RWPE2 (cell line): Measurements from ENCODE around the gene SPZ1.

Experiments used
- ATAC-seq: fragments of 200-7000 bp; cut with Tn5 transposase; 3 replicates; pipeline ENCODE4 v1.9.1; 2021; ENCODE audit warnings: low read depth
- DNase-seq: peaks from one replicate; pipeline ENCODE4 v3.0.0-alpha.2; 2020; ENCODE audit warnings: low spot score
- H3K27ac ChIP-seq: fragments of 450-650 bp; 2 replicates; pipeline ENCODE4 v1.5.1; 2017; ENCODE audit warnings: mild to moderate bottlenecking; ENCODE audit not compliant: poor library complexity, severe bottlenecking
- H3K27me3 ChIP-seq: fragments of 250-450 bp; sonication (Bioruptor Pico); 2 replicates; pipeline ENCODE4 v1.5.1; 2021; ENCODE audit warnings: mild to moderate bottlenecking, moderate library complexity; ENCODE audit not compliant: insufficient read depth, poor library complexity, severe bottlenecking
- H3K36me3 ChIP-seq: fragments of 250-450 bp; sonication (Bioruptor Pico); 2 replicates; pipeline ENCODE4 v1.5.1; 2020; ENCODE audit warnings: low read depth, mild to moderate bottlenecking, moderate library complexity
- H3K4me1 ChIP-seq: fragments of 250-450 bp; sonication (Bioruptor Pico); 2 replicates; pipeline ENCODE4 v1.5.1; 2021; ENCODE audit warnings: mild to moderate bottlenecking, moderate library complexity; ENCODE audit not compliant: insufficient read depth, poor library complexity, severe bottlenecking
- H3K4me3 ChIP-seq: fragments of 250-450 bp; sonication (Bioruptor Pico); 2 replicates; pipeline ENCODE4 v1.5.1; 2021; ENCODE audit warnings: mild to moderate bottlenecking, moderate library complexity; ENCODE audit not compliant: severe bottlenecking
- H3K9me3 ChIP-seq: fragments of 250-450 bp; sonication (Bioruptor Pico); 2 replicates; pipeline ENCODE4 v1.5.1; 2021; ENCODE audit warnings: mild to moderate bottlenecking, moderate library complexity; ENCODE audit not compliant: severe bottlenecking
- TF ChIP-seq, protein P1 (sequence below): fragments of 450-650 bp; IDR thresholded peaks from one replicate; pipeline ENCODE4 v1.5.1; 2017; ENCODE audit warnings: mild to moderate bottlenecking, moderate library complexity; ENCODE audit not compliant: poor library complexity, severe bottlenecking

Gene SPZ1

DNA sequence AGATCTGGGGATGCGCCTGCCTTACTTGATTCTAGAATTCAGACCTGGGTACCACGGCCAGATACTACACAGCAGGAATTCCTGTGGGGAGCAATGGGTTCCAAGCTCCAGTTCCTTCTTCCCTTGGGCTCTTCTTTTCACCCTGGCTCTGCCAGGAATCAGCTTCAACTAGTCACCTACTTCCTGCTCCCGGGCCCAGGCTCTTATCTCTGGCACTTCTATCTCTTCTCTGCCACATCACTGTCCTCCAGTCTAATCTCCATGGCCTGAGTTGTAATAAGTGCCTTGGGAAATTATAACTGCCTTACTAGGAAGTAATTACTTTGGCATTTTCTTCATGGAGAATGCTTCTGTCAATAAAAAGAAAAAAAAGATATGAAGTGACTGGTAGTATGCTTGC, 37.7 kb upstream of the SPZ1 start:
- TF ChIP-seq, protein P1, sequence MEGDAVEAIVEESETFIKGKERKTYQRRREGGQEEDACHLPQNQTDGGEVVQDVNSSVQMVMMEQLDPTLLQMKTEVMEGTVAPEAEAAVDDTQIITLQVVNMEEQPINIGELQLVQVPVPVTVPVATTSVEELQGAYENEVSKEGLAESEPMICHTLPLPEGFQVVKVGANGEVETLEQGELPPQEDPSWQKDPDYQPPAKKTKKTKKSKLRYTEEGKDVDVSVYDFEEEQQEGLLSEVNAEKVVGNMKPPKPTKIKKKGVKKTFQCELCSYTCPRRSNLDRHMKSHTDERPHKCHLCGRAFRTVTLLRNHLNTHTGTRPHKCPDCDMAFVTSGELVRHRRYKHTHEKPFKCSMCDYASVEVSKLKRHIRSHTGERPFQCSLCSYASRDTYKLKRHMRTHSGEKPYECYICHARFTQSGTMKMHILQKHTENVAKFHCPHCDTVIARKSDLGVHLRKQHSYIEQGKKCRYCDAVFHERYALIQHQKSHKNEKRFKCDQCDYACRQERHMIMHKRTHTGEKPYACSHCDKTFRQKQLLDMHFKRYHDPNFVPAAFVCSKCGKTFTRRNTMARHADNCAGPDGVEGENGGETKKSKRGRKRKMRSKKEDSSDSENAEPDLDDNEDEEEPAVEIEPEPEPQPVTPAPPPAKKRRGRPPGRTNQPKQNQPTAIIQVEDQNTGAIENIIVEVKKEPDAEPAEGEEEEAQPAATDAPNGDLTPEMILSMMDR, result no peak
- Histone ChIP-seq H3K4me1 (no peaks in the 10 kb centered on the region), H3K36me3 (no peaks in the 10 kb centered on the region), H3K9me3 (no peaks in the 10 kb centered on the region), H3K27ac (no peak overlapping the region), H3K4me3 (no peak overlapping the region), H3K27me3 (no peaks in the 10 kb centered on the region)
- ATAC-seq (no peak), DNase-seq (no peak)

DNA sequence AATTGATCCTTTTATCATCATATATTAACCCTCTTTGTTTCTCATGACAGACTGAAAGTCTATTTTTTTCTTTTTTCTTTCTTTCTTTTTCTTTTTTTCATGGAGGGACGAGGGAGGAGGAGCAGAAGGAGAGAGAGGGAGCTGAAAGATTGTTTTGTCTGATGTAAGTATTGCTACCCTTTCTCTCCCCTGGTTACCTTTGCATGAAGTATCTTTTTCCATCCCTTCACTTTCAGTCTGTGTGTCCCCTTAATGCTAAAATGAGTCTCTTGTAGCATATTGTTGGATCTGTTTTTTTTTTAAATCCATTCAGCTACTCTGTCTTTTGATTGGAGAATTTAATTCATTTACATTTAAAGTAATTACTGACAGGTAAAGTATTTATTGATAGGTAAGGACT, 36.4 kb upstream of the SPZ1 start:
- H3K27me3 ChIP-seq, result no peaks in the 10 kb centered on the region
- TF ChIP-seq, protein P1, result no peak
- no peak overlapping the region for H3K27ac ChIP-seq
- H3K36me3 ChIP-seq, result no peaks in the 10 kb centered on the region
- H3K4me1 ChIP-seq, result no peaks in the 10 kb centered on the region
- H3K4me3 ChIP-seq, result no peak overlapping the region
- no peaks in the 10 kb centered on the region for H3K9me3 ChIP-seq
- DNase-seq, result no peak
- ATAC-seq, result no peak

DNA sequence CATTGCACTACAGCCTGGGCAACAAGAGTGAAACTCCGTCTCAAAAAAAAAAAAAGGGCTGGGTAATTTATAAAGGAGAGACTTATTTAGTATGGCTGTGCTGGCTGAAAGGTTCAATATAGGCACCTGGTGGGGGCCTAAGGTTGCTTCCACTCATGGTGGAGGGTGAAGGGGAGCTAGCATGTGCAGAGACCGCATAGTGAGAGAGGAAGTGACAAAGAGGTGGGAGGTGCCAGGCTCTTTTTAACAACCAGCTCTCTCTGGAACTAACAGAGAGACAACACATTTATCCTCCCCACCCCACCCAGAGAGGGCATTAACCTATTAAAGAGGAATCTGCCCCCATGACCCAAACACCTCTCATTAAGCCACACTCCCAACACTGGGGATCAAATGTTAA, 35.1 kb upstream of the SPZ1 start:
- Histone ChIP-seq H3K9me3 (no peaks in the 10 kb centered on the region), H3K4me3 (no peak overlapping the region), H3K36me3 (no peaks in the 10 kb centered on the region), H3K4me1 (no peaks in the 10 kb centered on the region), H3K27ac (no peak overlapping the region), H3K27me3 (no peaks in the 10 kb centered on the region)
- no peak for ATAC-seq
- DNase-seq, result no peak
- TF ChIP-seq, protein P1, result no peak

GRCh38 chr5:80288177-80288576, 31.6 kb upstream of the SPZ1 start:
- no peak for DNase-seq
- Histone ChIP-seq H3K27me3 (no peaks in the 10 kb centered on the region), H3K9me3 (no peaks in the 10 kb centered on the region), H3K36me3 (no peaks in the 10 kb centered on the region), H3K4me3 (no peak overlapping the region), H3K4me1 (no peaks in the 10 kb centered on the region), H3K27ac (no peak overlapping the region)
- TF ChIP-seq, protein P1, result no peak
- ATAC-seq, result no peak

DNA sequence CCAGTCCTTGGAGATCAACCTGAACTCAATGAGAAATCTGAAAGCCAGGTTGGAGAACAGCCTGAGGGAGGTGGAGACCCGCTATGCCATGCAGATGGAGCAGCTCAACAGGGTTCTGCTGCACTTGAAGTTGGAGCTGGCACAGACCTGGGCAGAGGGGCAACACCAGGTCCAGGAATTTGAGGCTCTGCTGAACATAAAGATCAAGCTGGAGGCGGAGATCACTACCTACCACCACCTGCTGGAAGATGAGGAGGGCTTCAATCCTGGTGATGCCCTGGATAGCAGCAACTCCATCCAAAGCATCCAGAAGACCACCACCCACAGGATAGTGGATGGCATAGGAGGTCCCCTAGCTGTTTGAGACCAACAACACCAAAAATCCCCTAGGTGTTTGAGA, 30.5 kb upstream of the SPZ1 start:
- Histone ChIP-seq H3K36me3 (no peaks in the 10 kb centered on the region), H3K9me3 (no peaks in the 10 kb centered on the region), H3K27ac (no peak overlapping the region), H3K4me1 (no peaks in the 10 kb centered on the region), H3K4me3 (no peak overlapping the region), H3K27me3 (no peaks in the 10 kb centered on the region)
- ATAC-seq (no peak), DNase-seq (no peak)
- TF ChIP-seq, protein P1, result no peak
